GM12801 (cell line): ENCODE measurements around the gene P2RY8.

Experiments used
- TF ChIP-seq, protein P1 (sequence below): IDR thresholded peaks from one replicate; pipeline ENCODE4 v1.5.1; 2011; ENCODE audit warnings: control low read depth; ENCODE audit not compliant: insufficient read length; ENCODE audit errors: extremely low read depth

Gene P2RY8

DNA sequence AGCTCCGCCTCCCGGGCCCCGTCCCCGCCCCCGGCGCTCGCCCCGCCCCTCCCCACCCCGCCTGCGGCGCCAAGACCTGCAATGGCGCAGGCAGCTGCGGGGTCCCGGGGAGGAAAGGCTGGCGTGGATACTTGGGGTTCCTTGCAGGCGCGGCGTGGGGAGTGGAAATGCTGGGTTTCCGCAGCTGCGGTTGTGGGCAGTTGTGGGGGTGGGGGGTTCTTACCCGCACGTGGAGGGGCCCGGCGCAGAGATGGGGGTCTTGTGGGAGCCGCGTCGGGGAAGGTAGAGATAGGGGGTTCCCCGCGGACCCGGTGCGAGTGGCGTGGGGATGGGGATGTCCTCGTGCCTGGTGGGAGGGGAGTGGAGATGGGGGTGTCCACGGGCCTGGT, 83.6 kb downstream of the P2RY8 start:
- TF ChIP-seq, protein P1, sequence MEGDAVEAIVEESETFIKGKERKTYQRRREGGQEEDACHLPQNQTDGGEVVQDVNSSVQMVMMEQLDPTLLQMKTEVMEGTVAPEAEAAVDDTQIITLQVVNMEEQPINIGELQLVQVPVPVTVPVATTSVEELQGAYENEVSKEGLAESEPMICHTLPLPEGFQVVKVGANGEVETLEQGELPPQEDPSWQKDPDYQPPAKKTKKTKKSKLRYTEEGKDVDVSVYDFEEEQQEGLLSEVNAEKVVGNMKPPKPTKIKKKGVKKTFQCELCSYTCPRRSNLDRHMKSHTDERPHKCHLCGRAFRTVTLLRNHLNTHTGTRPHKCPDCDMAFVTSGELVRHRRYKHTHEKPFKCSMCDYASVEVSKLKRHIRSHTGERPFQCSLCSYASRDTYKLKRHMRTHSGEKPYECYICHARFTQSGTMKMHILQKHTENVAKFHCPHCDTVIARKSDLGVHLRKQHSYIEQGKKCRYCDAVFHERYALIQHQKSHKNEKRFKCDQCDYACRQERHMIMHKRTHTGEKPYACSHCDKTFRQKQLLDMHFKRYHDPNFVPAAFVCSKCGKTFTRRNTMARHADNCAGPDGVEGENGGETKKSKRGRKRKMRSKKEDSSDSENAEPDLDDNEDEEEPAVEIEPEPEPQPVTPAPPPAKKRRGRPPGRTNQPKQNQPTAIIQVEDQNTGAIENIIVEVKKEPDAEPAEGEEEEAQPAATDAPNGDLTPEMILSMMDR, result no peak

DNA sequence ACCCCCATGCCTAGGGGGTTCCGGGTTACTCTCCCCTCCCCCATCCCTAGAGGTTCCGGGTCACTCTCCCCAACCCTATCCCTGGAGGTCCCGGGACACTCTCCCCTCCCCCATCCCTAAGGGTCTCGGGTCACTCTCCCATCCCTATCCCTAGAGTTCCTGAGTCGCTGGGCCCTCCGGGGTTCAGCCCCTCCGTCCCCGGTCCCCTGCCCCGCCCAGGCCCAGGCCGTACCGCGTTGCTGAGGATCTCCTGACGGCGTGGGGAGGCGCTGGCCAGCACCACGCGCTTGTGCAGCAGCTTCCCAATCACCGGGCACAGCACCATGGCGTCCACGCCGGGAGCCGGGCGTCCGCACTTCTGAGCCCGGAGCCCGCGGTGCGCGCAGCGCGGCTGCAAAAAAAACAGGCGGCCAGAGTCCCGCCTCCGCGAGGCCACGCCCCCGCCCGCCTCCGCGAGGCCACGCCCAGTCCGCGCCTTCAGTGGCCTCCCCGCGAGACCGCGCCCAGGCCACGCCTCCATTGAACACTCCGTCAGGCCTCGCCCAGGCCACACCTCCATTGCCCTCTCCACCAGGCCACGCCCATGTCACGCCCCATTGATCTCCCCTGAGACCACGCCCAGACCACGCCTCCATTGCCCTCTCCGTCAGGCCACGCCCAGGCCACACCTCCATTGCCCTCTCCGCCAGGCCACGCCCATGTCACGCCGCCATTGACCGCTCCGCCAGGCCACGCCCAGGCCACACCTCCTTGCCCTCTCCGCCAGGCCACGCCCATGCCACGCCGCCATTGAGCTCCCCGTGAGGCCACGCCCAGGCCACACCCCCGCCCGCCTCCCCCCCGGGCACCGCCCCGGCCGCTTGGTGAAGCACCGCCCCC, 84.2 kb downstream of the P2RY8 start, which contains the start of gene ASMTL:
Gene ASMTL (minus strand): TSS at position 394 of the 879 bp plus-strand sequence. CDS start 69 bp downstream, at position 325.
- TF ChIP-seq, protein P1, result no peak

DNA sequence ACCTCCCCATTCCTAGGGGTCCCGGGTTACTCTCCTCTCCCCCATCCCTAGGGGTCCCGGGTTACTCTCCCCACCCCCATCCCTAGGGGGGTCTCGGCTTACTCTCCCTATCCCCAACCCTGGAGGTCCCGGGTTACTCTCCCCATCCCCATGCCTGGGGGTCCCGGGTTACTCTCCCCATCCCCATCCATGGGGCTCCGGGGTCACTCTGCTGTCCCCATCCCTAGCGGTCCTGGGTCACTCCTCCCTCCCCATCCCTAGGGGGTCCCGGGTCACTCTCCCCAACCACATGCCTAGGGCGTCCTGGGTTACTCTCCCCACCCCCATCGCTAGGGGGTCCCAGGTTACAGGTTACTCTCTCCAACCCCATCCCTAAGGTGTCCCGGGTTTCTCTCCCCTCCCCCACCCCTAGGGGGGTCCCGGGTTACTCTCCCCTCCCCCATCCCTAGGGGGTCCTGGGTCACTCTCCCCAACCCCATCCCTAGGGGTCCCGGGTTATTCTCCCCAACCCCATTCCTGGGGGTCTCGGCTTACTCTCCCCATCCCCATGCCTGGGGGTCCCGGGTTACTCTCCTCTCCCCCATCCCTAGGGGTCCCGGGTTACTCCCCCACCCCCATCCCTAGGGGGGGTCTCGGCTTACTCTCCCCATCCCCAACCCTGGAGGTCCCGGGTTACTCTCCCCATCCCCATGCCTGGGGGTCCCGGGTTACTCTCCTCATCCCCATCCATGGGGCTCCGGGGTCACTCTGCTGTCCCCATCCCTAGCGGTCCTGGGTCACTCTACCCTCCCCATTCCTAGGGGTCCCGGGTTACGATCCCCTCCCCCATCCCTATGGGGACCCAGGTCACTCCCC, 85.1 kb downstream of the P2RY8 start:
- TF ChIP-seq, protein P1, result no peak

DNA sequence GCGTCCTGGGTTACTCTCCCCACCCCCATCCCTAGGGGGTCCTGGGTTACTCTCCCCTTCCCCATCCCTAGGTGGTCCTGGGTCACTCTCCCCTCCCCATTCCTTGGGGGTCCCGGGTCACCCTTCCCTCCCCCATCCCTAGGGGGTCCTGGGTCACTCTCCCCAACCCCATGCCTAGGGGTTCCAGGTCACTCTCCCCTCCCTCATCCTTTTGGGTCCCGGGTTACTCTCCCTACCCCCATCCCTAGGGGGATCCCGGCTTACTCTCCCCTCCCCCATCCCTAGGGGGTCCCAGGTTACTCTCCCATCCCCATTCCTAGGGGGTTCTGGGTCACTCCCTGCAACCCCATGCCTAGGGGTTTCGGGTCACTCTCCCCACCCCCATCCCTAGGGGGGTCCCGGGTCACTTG, 85.7 kb downstream of the P2RY8 start:
- TF ChIP-seq, protein P1, result no peak

DNA sequence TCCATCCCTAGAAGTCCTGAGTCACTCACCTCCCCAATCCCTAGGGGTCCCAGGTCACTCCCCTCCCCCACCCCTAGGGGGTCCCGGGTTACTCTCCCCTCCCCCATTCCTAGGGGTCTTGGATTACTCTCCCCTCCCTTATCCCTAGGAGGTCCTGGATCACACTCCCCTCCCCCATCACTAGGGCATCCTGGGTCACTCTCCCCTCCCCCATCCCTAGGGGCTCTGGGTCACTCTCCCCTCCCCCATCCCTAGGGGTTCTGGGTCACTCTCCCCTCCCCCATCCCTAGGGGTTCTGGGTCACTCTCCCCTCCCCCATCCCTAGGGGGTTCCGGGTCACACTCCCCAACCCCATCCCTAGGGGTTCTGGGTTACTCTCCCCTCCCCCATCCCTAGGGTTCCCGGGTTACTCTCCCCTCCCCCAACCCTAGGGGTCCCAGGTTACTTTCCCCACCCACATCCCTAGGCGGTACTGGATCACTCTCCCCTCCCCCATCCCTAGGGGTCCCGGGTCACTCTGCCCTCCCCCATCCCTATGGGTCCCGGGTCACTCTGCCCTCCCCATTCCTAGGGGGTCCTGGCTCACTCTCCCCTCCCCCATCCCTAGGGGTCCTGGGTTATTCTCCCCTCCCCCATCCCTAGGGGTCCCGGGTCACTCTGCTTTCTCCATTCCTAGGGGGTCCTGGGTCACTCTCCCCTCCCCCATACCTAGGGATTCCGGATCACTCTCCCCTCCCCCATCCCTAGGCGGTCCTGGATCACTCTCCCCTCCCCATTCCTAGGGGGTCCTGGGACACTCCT, 86.4 kb downstream of the P2RY8 start:
- TF ChIP-seq, protein P1, result no peak

DNA sequence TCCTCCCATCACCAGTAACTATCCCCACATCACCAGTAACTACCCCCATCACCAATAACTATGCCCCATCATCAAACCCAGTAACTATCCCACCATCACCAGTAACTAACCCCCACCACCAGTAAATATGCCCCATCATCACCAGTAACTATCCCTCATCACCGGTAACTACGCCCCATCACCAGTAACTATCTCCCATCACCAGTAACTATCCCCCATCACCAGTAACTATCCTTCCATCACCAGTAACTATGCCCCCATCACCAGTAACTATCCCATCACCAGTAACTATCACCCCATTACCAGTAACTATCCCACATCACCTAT, 87.2 kb downstream of the P2RY8 start:
- TF ChIP-seq, protein P1, result no peak
